Thyroid gland (tissue), 4 donors: ENCODE measurements around the gene GYPA.

Source experiments
- CTCF ChIP-seq, 6 experiments: fragments of 200-600 bp in 3 of 6; fragments of 450-650 bp in 3 of 6; sonication (generic) in 3 of 6; IDR thresholded peaks; one replicate each; pipeline ENCODE4 v1.5.1; 2016 to 2019; ENCODE audit warnings: antibody characterized with exemption in 6 of 6, mild to moderate bottlenecking in 2 of 6, inconsistent platforms in 1 of 6, moderate library complexity in 1 of 6
- POLR2A ChIP-seq, 2 donors: fragments of 450-650 bp; IDR thresholded peaks; one replicate each; pipeline ENCODE4 v1.6.1; 2017; ENCODE audit warnings: antibody characterized with exemption in 2 of 2, mild to moderate bottlenecking in 2 of 2, moderate library complexity in 1 of 2

GRCh38 chr4:144171697-144172096, 31.2 kb upstream of the GYPA start:
- TF ChIP-seq CTCF (IDR thresholded peaks at IDR 0.05) (no peak), POLR2A (IDR thresholded peaks at IDR 0.05) (no peak)
